NCI-H526 treated with DMSO at 0.1 percent for 48 hours (cell line): Measurements from ENCODE around the gene RND2.
A peak's percentile ranks its signal among the peaks of the same experiment; 100 is the strongest.
"Not testable (repeated sequence)": the region's sequence is repeated elsewhere in the genome, so short reads cannot be mapped to it uniquely, and the experiment has no call there.

Experiments used
- DNase-seq: peaks from one replicate; lab custom pipeline; 2025; lab: John Stamatoyannopoulos, UW

Gene RND2, protein sequence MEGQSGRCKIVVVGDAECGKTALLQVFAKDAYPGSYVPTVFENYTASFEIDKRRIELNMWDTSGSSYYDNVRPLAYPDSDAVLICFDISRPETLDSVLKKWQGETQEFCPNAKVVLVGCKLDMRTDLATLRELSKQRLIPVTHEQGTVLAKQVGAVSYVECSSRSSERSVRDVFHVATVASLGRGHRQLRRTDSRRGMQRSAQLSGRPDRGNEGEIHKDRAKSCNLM

DNA sequence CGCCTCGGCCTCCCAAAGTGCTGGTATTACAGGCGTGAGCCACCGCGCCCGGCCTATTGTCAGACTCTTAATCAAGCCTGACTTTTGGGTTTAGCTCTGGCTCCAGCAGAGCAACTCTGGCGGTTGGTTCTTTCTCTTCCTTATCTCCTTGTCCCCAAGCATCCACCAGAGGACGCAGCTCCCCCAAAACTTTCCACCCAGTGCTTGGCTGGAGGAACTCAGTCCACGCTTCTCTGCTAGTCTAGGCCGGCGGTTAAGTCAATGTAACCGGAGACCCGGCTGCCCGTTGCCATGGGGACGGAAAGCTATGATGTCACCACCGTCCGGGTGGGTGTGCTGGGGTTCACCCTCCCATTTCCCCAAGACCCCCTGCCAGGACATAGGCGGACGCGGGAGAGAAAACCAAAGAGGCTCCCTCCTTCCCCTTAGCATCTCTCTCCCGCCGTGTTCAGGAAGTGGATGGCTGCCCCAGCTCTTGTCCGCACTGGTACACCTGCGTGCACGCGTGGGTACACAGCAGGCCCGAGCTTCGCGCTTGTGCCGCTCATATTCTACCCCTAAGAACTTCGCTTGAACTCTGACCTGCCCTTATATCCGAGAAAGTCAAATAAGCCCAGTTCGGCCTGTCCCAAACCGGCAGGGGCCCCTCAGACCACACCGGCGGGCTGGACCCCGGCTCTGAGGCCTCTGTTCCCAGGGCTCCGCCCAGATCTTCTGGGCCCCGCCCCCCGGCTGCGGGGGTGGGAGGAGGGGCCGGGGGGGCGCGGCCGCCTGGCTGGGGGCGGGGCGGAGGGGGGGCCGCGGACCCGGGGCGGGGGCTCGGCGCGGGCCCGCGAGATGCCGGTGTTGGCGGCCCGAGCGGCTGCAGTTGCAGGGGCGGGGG lies at the start of gene RND2:
Gene RND2 (plus strand): TSS at position 825 of the 883 bp plus-strand sequence. CDS start 117 bp downstream, outside the sequence.
- DNase-seq, result peak; percentile 87

DNA sequence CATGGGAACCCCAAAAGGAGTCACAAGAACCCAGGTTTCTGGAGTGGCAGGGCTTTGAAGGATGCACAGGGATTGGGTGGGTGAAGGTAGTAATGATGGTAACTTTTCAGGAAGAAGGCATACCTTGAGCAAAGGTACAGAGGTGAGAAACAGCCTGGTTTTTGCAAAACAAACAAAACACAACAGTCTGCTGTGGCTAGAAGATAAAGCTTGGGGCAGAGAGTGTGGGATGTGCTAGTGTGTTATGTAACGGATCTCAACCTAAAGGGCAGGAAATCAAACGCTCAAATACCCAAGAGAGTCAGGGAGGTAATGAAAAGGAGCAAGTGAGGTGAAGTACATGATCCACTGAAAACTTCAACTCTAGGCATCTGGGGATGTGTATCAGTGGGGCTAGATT lies 49.8 kb upstream of the RND2 start:
- no peak for DNase-seq

DNA sequence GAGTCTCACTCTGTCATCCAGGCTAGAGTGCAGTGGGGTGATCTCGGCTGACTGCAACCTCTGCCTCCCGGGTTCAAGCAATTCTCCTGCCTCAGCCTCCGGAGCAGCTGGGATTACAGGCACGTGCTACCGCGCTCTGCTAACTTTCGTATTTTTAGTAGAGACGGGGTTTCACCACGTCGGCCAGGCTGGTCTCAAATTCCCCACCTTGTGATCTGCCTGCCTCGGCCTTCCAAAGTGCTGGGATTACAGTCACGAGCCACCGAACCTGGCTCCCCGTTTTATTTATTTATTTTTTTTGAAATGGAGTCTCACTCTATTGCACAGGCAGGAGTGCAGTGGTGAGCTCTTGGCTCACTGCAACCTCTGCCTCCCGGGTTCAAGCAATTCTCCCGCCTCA lies 49.3 kb upstream of the RND2 start:
- not testable (repeated sequence) for DNase-seq

DNA sequence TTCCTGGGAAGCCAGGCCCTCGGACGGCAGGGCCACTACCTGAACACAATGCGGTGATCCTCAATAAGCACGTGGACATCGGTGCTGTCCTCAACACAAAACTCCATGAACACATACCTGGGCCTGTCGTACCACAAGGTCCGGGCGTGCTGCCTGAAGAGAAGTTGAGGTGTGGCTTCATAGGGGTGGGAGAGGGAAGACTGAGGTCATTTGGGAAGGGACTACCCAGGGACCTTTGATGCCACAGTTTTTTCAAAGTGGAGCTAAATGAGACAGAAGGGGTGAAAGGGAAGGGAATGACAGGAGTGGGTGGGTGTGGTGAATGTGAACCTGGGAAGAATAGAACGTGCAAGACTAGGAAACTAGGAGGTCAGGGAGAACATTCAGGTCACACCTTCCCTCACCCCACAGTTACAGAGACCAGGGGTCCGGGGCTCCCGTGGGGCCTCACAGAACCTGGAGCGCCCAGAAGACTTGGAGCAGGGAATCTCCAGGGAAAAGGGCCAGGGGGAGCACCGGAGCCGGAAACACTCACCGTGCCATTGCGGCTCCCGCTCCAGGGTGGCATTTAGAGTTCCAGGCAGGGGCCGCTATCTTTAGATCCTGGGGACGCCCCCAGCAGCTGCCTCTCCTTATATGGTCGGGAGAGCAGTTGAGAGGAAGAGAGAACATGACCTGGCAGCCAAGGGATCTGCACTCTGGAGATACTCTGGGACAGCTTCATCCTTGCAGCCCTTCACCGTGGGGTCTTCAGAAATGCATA lies 45.3 kb upstream of the RND2 start, which contains the start of gene PTGES3L:
Gene PTGES3L (minus strand): TSS at position 570 of the 763 bp plus-strand sequence. CDS start 27 bp downstream, at position 543.
- DNase-seq, result peak; percentile 65

DNA sequence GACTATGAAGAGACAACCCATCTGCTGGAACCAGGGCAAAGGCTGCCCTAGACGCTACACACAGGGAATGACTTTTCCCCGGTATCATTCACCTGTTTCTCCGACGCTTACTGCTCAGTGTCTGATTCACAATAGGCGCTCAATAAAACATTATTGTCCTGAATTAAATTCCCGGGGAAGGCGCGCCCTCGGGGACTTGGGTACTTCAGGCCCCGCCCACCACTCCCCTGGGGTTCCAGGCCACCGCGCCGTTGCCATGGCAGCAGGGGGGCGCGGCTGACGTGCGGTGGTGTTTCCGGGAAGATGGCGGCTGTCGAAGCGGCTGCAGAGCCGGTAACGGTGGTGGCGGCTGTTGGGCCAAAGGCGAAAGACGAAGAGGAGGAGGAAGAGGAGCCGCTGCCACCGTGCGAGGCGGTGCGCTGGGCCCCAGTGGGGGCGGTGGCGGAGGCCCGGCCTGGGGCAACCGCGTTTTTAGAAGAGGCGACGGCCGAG lies 44.7 kb upstream of the RND2 start, which contains the start of gene RUNDC1:
Gene RUNDC1 (plus strand): TSS at position 292 of the 492 bp plus-strand sequence. CDS start 12 bp downstream, at position 304.
- peak; percentile 77 for DNase-seq

DNA sequence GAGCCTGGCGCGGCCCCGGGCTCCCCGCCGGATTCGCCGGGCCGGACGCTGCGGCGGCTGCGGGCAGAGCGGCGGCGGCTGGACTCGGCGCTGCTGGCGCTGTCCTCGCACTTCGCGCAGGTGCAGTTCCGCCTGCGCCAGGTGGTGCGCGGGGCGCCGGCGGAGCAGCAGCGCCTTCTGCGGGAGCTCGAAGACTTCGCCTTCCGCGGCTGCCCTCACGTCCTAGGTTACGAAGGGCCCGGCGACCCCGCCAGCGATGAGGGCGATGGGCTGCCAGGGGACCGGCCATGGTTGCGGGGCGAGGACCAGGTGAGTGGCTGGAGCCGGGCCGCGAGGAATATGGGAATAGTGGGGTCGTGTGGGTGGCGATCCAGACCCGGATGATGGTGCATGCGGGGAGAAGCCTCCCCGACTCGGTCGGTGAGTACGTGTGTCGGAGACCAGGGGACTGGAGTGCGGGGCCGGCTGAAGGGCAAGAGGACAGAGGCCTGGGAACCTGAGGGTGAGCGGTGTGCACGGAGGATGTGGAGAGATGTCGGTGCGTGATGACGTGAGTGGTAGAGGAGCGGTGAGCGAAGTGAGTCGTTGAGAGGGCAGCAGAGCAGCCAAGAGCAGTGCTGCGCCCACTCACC lies 44.1 kb upstream of the RND2 start:
- DNase-seq, result peak; percentile 35

DNA sequence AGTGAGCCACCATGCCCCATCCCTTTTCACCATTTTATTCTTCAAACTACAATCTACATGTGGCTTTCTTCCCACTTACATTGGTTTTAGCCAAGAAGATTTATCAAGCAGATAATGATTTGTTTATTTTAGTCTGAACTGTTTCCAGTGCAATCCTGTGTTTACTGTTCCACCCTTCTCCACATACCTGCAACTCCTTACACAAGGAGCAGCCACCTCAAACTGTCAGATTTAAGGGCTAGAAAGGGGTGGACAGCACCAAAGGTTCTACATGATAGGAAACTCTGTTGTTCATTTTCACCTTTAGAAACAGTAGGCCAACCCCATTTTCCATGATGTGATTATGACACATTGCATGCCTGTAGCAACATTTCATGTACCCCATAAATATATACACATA lies 42.8 kb upstream of the RND2 start:
- DNase-seq, result no peak

DNA sequence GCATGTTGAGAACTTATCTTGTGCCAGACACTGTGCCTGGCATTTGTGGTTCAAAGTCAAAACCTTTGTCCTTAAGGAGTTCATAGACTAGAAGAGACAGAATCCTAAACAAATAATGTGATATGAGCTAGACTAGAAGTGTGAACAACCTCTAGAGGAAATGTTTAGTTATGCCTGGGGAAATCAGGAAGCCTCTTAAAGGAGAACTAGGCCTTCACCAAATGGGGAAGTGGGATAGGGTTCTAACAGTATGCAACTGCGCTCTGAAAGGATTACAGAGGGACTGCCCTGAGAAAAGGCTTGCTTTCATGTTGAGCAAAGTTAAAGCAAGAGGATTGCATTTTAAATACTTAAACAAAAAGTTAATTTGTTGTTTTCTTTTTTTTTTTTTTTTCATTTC lies 39.8 kb upstream of the RND2 start:
- no peak for DNase-seq

DNA sequence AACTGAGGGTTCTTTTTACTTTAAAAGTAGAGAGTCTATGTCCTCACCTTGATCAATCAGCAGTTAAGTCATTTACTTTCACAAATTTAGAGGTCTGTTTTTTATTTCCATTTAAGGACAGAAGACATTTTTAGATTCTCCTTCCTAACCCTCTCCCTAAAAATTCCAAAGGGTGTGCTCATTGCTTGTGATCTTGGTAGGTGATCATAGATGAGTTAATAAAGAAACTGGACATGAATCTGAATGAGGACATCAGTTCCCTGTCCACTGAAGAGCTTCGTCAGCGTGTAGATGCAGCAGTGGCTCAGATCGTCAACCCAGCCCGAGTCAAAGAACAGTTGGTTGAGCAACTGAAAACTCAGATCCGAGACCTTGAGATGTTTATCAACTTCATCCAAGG lies 35.9 kb upstream of the RND2 start:
- no peak for DNase-seq

DNA sequence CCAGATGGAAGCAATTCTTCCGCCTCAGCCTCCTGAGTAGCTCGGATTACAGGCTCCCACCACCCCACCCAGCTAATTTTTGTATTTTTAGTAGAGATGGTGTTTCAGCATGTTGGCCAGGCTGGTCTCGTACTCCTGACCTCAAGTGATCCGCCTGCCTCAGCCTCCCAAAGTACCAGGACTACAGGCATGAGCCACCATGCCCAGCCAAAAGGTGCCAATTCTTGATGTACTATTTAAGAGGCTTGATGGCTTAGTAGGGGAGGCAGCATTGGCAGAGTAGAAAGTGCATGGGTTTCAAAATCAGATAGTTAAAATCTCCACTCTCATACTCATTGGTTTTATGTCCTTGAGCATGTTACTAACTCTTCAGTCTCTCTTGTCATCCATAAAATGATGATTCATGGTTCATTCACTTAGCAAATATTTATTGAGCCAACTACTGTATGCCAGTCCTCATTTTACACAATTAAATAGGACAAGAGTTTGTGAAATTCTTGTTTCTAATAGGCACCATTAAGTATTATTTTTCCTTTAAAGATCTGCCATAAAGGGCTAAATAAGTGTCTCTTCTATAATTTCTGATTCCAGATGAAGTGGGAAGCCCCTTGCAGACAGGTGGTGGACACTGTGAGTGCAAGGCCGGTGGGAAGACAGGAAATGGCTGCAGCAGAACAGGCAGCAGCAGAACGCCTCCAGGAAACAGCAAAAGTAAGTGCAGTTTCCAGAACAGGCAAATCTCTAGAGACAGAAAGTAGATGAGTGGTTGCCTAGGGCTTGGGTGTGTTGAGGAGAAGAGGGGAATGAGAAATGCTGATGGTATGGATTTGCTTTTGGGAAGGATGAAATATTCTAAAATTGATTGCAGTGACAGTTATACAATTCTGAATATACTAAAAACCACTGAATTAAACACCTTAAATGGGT lies 35.0 kb upstream of the RND2 start:
- DNase-seq, result no peak

DNA sequence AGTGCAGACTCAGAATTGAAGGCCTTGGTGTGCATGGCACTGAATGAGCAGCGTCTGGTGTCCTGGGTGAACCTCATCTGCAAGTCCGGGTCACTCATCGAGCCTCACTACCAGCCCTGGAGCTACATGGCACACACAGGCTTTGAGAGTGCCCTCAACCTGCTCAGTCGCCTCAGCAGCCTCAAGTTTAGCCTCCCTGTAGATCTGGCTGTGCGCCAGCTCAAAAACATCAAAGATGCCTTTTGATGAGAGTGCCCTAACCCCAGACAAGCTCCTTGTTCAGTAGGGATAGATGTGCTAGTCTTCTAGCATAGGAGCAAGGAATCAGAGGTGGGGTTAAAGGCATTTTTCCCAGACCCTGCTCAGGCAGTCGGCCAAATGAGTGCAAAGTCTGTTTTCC lies 33.6 kb upstream of the RND2 start:
- no peak for DNase-seq

DNA sequence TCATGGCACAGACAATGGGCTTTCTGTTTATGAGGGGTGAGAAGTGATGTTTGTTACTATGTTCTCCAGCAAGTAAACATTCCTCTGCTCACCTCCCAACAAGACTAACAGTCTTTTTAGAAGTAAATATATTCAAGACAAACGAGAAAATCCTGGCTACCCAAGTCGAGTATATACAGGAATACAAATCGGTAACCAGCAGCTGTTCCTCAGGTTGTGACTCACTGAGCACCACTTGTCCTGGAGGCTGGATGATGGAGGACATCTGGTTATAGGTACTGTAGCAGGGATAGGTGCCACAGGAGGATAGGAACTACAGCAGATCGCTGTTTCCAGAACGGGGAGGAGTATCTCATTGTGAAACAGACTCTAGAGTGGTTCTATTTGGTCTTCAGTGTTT lies 32.2 kb upstream of the RND2 start:
- no peak for DNase-seq

DNA sequence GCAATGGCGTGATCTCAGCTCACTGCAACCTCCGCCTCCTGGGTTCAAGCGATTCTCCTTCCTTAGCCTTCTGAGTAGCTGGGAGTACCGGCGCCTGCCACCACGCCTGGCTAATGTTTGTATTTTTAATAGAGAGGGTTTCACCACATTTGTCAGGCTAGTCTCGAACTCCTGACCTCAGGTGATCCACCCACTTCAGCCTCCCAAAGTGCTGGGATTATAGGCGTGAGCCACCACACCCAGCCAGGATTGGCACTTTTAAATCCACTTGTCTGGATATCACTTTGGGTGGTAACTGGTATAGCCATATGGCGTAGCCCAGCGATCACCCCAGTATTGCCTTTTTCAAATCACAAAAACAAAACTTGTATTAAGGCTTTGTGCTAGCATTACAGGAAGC lies 31.1 kb upstream of the RND2 start:
- DNase-seq, result not testable (repeated sequence)

DNA sequence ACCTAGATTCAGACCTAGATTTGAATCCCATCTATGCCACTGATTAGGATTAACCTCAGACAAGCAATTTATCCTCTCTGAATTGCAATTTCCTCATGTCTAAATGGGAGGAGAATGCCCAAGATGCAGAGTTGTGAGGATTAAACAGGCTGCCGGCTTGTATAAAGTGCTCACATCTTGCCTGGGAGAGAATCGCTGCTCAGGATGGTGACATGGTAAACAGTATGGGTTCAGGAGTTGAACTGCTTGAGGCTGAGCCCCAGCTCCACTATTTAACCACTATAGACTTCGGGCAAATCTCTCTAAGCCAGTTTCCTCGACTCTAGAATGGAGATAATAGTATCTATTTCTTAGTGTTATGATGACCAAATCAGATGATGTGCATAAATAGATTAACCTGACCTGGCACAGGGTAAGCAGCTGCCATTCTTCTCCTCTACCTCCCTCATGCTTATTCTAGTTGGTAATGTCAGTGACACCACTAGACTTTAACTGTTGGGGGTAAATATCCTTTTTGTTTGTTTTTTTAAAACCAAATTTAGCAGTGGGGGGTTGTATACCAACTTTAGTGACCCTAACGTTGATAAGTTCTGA lies 27.5 kb upstream of the RND2 start:
- no peak for DNase-seq

DNA sequence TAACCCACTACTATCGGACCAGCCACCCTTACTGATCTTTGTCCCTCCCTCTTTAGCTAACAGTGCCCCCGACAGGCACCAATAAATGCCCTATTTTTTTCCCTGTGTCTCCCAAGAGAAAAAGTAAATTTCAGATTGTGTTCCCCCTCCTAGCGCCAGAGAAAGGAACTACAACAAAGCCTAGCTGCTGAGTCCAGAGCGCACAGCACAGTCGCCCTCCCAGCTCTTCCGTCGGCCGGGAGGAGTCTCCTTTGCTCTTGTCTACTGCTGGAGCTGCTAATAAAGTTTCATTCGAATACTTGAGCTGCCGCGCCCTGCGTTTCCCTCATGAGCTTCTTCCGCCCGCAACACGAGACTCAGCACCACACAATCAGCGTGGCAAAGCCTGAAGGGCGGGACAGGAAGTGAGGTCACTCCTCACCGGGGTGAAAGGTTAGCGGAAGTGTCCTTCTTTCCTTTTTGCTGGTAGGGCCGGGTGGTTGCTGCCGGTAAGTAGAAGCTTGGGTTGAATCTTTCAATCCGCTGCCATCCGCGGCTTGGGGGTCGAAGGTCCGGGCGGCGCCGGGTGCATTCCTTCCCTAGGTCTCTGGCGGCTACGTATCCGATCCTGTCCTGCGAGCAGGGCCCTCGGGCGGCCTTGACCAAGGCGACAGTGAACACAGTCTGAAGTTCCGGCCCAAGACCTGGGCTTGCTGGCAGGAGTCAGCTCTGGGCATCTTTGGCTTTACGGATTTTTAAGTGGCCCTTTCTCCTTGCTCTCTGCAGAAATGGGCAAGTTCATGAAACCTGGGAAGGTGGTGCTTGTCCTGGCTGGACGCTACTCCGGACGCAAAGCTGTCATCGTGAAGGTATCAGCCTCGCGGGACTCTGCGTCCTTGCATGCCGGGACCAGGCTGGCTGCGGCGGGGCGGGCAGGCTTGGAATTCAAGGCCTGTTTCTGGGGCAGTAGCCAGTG lies 26.8 kb upstream of the RND2 start, which contains the start of gene RPL27:
Gene RPL27 (plus strand): TSS at position 436 of the 955 bp plus-strand sequence. CDS start 332 bp downstream, at position 768.
- peak; percentile 98 for DNase-seq

DNA sequence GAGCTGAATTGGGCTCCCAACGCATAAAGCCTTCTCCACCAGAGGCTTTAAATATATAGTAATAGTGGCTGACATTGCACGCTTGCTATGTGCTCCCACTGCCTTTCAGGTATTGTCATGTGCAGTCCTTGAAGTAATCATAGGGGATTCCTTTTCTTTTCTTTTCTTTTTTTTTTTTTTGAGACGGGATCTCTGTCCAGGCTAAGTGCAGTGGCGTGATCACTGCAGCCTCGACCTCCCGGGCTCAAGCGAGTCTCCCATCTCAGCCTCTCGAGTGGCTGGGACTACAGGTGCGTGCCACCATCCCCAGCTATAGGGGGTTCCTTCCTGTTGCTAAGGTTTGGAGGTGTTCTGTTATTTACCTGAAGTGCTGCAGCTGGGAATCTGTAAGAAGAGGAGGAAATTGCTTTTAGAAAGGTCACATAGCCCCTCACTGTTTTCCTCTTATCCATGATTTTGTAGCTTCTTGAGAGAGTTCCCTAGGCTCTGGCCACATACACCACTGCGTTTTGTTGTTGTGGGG lies 26.0 kb upstream of the RND2 start:
- DNase-seq, result no peak

DNA sequence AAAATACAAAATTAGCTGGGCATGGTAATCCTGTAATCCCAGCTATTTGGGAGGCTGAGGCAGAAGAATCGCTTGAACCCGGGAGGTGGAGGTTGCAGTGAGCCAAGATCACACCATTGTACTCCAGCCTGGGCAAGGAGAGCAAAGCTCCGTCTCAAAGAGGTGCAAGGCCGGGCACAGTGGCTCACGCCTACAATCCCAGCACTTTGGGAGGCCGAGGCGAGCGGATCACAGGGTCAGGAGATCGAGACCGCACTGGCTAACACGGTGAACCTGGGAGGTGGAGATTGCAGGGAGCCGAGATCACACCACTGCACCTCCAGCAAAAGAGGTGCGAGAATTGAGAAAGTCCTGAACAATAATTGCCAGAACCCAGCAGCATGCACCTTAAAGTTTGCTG lies 24.1 kb upstream of the RND2 start:
- not testable (repeated sequence) for DNase-seq

DNA sequence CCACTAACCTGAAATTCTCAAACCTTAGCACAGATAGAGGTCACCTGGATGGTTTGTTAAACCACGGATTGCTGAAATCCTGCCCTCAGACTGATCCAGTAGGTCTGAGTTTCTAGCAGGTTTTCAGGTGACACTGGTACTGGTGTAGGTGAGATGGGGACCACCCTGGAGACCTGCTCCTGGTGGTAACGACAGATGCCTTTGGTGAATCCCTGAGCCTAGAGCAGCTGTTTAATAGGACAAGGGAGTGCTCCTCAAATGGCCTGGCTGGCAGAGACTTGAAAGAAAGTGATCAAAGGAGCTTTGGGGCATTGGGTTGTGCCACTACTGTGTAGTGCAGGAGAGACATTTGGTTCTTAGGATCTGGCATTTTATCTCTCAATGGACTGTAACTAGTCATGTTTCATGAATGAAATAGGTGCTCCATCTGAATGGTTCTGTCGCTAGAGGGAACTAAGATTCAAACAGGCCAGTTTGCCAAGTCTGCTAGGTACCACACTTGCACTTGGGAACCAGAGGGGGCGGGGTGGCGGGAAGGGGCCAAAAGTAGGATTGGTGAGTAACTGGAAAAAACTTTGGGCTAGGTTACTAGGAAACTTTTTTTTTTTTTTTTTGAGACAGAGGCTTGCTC lies 21.4 kb upstream of the RND2 start:
- DNase-seq, result no peak
